Measurements from ENCODE around the gene RBMS3. TPM values are rescaled to one million over a fixed set of nuclear protein-coding genes. Genes with fewer than 3 reads are reported as not detected.

Gene RBMS3
- total RNA-seq, 1 donor from 2014 or later, result 33.0 TPM

- Histone ChIP-seq H3K79me2 (ENCODE audit: insufficient read depth, low read length) (peaks cover 4% of the 10 kb centered on the region), H3K27me3 (ENCODE audit: insufficient read depth, low read length) (no peaks in the 10 kb centered on the region), H3K9ac (ENCODE audit: low read length) (peak overlapping the region; percentile 44), H3K9me3 (ENCODE audit: insufficient read depth, low read depth, low read length) (no peaks in the 10 kb centered on the region), H2AFZ (ENCODE audit: low read depth, low read length) (no peak overlapping the region), H3K36me3 (ENCODE audit: insufficient read depth, low read length) (no peaks in the 10 kb centered on the region), H3K4me3 (ENCODE audit: insufficient read depth, low read depth, low read length) (no peak overlapping the region), H3K4me2 (ENCODE audit: low read length) (peak overlapping the region; percentile 69), H4K20me1 (ENCODE audit: insufficient read depth, low read length) (no peaks in the 10 kb centered on the region), H3K27ac (ENCODE audit: low read depth, low read length) (peak overlapping the region; percentile 60), H3K4me1 (ENCODE audit: insufficient read depth, low read length) (peaks cover 29% of the 10 kb centered on the region)
- Mint-ChIP-seq H3K27me3 (ENCODE audit: low read depth, unreplicated experiment) (no peaks in the 10 kb centered on the region), H3K36me3 (ENCODE audit: low read depth, unreplicated experiment) (no peaks in the 10 kb centered on the region), H3K4me1 (ENCODE audit: low read depth, unreplicated experiment) (peaks cover 35% of the 10 kb centered on the region), H3K9me3 (ENCODE audit: unreplicated experiment) (no peaks in the 10 kb centered on the region), H3K27ac (ENCODE audit: unreplicated experiment) (peak overlapping the region; percentile 75), H3K4me3 (ENCODE audit: unreplicated experiment) (no peak overlapping the region)
- FAIRE-seq, result peak; percentile 66
- DNase-seq (ENCODE audit: low read depth), result peak; percentile 91
- no peak for TF ChIP-seq EZH2 (IDR thresholded peaks at IDR 0.05; ENCODE audit: insufficient read depth, low read length)
- TF ChIP-seq CTCF (IDR thresholded peaks at IDR 0.05; ENCODE audit: insufficient read depth, low read depth, low read length), result no peak
Measured at GRCh38 chr3:29686889-29687592, 406.2 kb downstream of the RBMS3 start.

- TF ChIP-seq CTCF (IDR thresholded peaks at IDR 0.05; ENCODE audit: insufficient read depth, low read depth, low read length) (no peak), EZH2 (IDR thresholded peaks at IDR 0.05; ENCODE audit: insufficient read depth, low read length) (no peak)
- Histone ChIP-seq H3K36me3 (ENCODE audit: insufficient read depth, low read length) (no peaks in the 10 kb centered on the region), H3K27me3 (ENCODE audit: insufficient read depth, low read length) (no peaks in the 10 kb centered on the region), H3K27ac (ENCODE audit: low read depth, low read length) (no peak overlapping the region), H3K4me3 (ENCODE audit: insufficient read depth, low read depth, low read length) (no peak overlapping the region), H2AFZ (ENCODE audit: low read depth, low read length) (no peak overlapping the region), H3K4me1 (ENCODE audit: insufficient read depth, low read length) (peaks cover 39% of the 10 kb centered on the region), H3K9me3 (ENCODE audit: insufficient read depth, low read depth, low read length) (no peaks in the 10 kb centered on the region), H4K20me1 (ENCODE audit: insufficient read depth, low read length) (no peaks in the 10 kb centered on the region), H3K9ac (ENCODE audit: low read length) (no peak overlapping the region), H3K79me2 (ENCODE audit: insufficient read depth, low read length) (peaks cover 1% of the 10 kb centered on the region), H3K4me2 (ENCODE audit: low read length) (no peak overlapping the region)
- DNase-seq (ENCODE audit: low read depth), result peak; percentile 20
- Mint-ChIP-seq H3K36me3 (ENCODE audit: low read depth, unreplicated experiment) (no peaks in the 10 kb centered on the region), H3K27ac (ENCODE audit: unreplicated experiment) (no peak overlapping the region), H3K9me3 (ENCODE audit: unreplicated experiment) (no peaks in the 10 kb centered on the region), H3K27me3 (ENCODE audit: low read depth, unreplicated experiment) (no peaks in the 10 kb centered on the region), H3K4me1 (ENCODE audit: low read depth, unreplicated experiment) (peaks cover 43% of the 10 kb centered on the region), H3K4me3 (ENCODE audit: unreplicated experiment) (no peak overlapping the region)
- FAIRE-seq, result peak; percentile 54
Measured at GRCh38 chr3:29690686-29691353, 409.9 kb downstream of the RBMS3 start.

GRCh38 chr3:29693863-29694262 is 413.0 kb downstream of the RBMS3 start:
- peak; percentile 99 for FAIRE-seq
- H3K4me3 Mint-ChIP-seq (ENCODE audit: unreplicated experiment), result peak overlapping the region; percentile 64
- TF ChIP-seq EZH2 (IDR thresholded peaks at IDR 0.05; ENCODE audit: insufficient read depth, low read length) (no peak), CTCF (IDR thresholded peaks at IDR 0.05; ENCODE audit: insufficient read depth, low read depth, low read length) (no peak)

More at GRCh38 chr3:29693863-29694262, 413.0 kb downstream of the RBMS3 start:
- H3K79me2 ChIP-seq (ENCODE audit: insufficient read depth, low read length), result no peaks in the 10 kb centered on the region
- no peak overlapping the region for H2AFZ ChIP-seq (ENCODE audit: low read depth, low read length)
- no peaks in the 10 kb centered on the region for H3K9me3 ChIP-seq (ENCODE audit: insufficient read depth, low read depth, low read length)
- H3K4me2 ChIP-seq (ENCODE audit: low read length), result peak overlapping the region; percentile 60
- H3K4me1 ChIP-seq (ENCODE audit: insufficient read depth, low read length), result peaks cover 42% of the 10 kb centered on the region
- Mint-ChIP-seq H3K27me3 (ENCODE audit: low read depth, unreplicated experiment) (no peaks in the 10 kb centered on the region), H3K4me1 (ENCODE audit: low read depth, unreplicated experiment) (peaks cover 54% of the 10 kb centered on the region), H3K36me3 (ENCODE audit: low read depth, unreplicated experiment) (no peaks in the 10 kb centered on the region), H3K9me3 (ENCODE audit: unreplicated experiment) (no peaks in the 10 kb centered on the region), H3K27ac (ENCODE audit: unreplicated experiment) (peak overlapping the region; percentile 100)
- peak; percentile 97 for DNase-seq (ENCODE audit: low read depth)
- H3K4me3 ChIP-seq (ENCODE audit: insufficient read depth, low read depth, low read length), result no peak overlapping the region
- H3K9ac ChIP-seq (ENCODE audit: low read length), result peak overlapping the region; percentile 64
- no peaks in the 10 kb centered on the region for H4K20me1 ChIP-seq (ENCODE audit: insufficient read depth, low read length)
- H3K27me3 ChIP-seq (ENCODE audit: insufficient read depth, low read length), result no peaks in the 10 kb centered on the region
- peak overlapping the region; percentile 87 for H3K27ac ChIP-seq (ENCODE audit: low read depth, low read length)
- no peaks in the 10 kb centered on the region for H3K36me3 ChIP-seq (ENCODE audit: insufficient read depth, low read length)
